ENCODE measurements around the gene RELB. TPM values are rescaled to one million over a fixed set of nuclear protein-coding genes. Genes with fewer than 3 reads are reported as not detected.
A peak's percentile ranks its signal among the peaks of the same experiment; 100 is the strongest.

RELB gene
- total and polyA plus RNA-seq, 10 of the 15 experiments (the other 5 are each of a cell fraction or from before 2014, with no cell fraction given): 0.66 to 43.8 (median 12.8) TPM

GRCh38 chr19:45041125-45041524 is 39.9 kb downstream of the RELB start (continued):
- TF ChIP-seq GABPA (IDR thresholded peaks at IDR 0.05; ENCODE audit: low read depth): no peak
- TF ChIP-seq SMARCA5 (IDR thresholded peaks at IDR 0.05): no peak
- TF ChIP-seq CTCF (IDR thresholded peaks at IDR 0.05 in 2 of 3, conservative IDR thresholded peaks at IDR 0.05 in 1 of 3; ENCODE audit: control insufficient read depth in 2 of 3, extremely low read depth in 1 of 3, insufficient read depth in 1 of 3, low read depth in 3 of 3, low read length in 3 of 3): no peak
- TF ChIP-seq NBN (IDR thresholded peaks at IDR 0.05): no peak
- no peak for TF ChIP-seq RB1 (IDR thresholded peaks at IDR 0.05; ENCODE audit: borderline replicate concordance)
- TF ChIP-seq, protein P1, sequence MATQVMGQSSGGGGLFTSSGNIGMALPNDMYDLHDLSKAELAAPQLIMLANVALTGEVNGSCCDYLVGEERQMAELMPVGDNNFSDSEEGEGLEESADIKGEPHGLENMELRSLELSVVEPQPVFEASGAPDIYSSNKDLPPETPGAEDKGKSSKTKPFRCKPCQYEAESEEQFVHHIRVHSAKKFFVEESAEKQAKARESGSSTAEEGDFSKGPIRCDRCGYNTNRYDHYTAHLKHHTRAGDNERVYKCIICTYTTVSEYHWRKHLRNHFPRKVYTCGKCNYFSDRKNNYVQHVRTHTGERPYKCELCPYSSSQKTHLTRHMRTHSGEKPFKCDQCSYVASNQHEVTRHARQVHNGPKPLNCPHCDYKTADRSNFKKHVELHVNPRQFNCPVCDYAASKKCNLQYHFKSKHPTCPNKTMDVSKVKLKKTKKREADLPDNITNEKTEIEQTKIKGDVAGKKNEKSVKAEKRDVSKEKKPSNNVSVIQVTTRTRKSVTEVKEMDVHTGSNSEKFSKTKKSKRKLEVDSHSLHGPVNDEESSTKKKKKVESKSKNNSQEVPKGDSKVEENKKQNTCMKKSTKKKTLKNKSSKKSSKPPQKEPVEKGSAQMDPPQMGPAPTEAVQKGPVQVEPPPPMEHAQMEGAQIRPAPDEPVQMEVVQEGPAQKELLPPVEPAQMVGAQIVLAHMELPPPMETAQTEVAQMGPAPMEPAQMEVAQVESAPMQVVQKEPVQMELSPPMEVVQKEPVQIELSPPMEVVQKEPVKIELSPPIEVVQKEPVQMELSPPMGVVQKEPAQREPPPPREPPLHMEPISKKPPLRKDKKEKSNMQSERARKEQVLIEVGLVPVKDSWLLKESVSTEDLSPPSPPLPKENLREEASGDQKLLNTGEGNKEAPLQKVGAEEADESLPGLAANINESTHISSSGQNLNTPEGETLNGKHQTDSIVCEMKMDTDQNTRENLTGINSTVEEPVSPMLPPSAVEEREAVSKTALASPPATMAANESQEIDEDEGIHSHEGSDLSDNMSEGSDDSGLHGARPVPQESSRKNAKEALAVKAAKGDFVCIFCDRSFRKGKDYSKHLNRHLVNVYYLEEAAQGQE (IDR thresholded peaks at IDR 0.05; ENCODE audit: low read depth, low read length): no peak
- no peak for TF ChIP-seq ZNF207 (IDR thresholded peaks at IDR 0.05; ENCODE audit: borderline replicate concordance)
- no peak for TF ChIP-seq CBX5 (IDR thresholded peaks at IDR 0.05; ENCODE audit: low read depth)
- no peak for TF ChIP-seq ZBTB4 (CRISPR knock-in tag; IDR thresholded peaks at IDR 0.05)
- TF ChIP-seq SUPT20H (IDR thresholded peaks at IDR 0.05; ENCODE audit: borderline replicate concordance, control insufficient read depth, low read depth, low read length): no peak
- peak; percentile 30; the same call in 1 of the 2 replicates for TF ChIP-seq NR2F1 (conservative IDR thresholded peaks at IDR 0.05)
- TF ChIP-seq ZNF384 (IDR thresholded peaks at IDR 0.05; ENCODE audit: borderline replicate concordance, low read depth, low read length): peak; percentile 69; the same call in 1 of the 2 replicates
- TF ChIP-seq TAF1 (IDR thresholded peaks at IDR 0.05; ENCODE audit: borderline replicate concordance, low read depth, low read length): no peak
- no peak for TF ChIP-seq RAD21 (IDR thresholded peaks at IDR 0.05; ENCODE audit: insufficient read depth, low read depth, low read length)
- no peak for TF ChIP-seq TBL1XR1 (IDR thresholded peaks at IDR 0.05; ENCODE audit: low read depth, low read length)
